ENCODE results near the gene FUBP1. TPM values are rescaled to one million over a fixed set of nuclear protein-coding genes. Genes with fewer than 3 reads are reported as not detected.
"Not testable (repeated sequence)": the region's sequence is repeated elsewhere in the genome, so short reads cannot be mapped to it uniquely, and the experiment has no call there.

The FUBP1 gene
- total RNA-seq, 1 experiment from 2014 or later: 271 TPM

DNA sequence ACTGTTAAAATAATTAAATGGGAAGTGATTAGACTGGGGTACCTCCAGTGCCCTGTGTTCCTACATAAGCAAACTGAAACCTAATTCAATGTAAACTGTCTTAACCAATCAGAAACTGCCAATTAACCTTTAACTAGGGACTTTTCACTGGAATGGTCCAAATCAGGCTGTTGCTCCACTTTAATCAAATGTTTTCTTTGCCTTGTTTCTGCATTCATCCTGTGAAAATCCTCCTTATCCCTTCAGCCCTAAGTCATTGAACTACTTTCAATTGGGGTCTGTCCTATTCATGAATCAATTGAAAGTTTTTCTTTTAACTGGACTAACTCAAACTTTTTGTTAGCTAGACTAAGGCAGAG is 5.1 kb upstream of the FUBP1 start:
- H3K27ac Mint-ChIP-seq: 0 out of 7 replicates have a peak overlapping the region, but pooled peaks of 1 of the 3 experiments have one; percentile 45
- no peak overlapping the region for H3K4me3 Mint-ChIP-seq
- Histone ChIP-seq H2BK12ac (ENCODE audit: insufficient read length, low read depth, low read length) (no peak overlapping the region), H3K79me2 (ENCODE audit: insufficient read depth, low read length) (peaks cover 15% of the 10 kb centered on the region; the same call in 1 of the 2 replicates), H4K91ac (ENCODE audit: insufficient read length, low read depth, low read length) (no peak overlapping the region), H3K79me1 (ENCODE audit: insufficient read depth, low read depth, low read length, poor library complexity, severe bottlenecking) (no peaks in the 10 kb centered on the region), H2BK20ac (ENCODE audit: low read depth, low read length, poor library complexity, severe bottlenecking) (no peak overlapping the region), H4K20me1 (ENCODE audit: control insufficient read depth, insufficient read depth, insufficient read length) (no peaks in the 10 kb centered on the region), H3K27ac (ENCODE audit: insufficient read length, low read depth, low read length) (no peak overlapping the region), H3K56ac (ENCODE audit: insufficient read length, low read depth, low read length) (no peak overlapping the region), H4K8ac (replicated peaks; ENCODE audit: insufficient read length, low read depth, low read length) (no peak overlapping the region), H2BK120ac (ENCODE audit: low read depth, low read length, poor library complexity, severe bottlenecking) (no peak overlapping the region), H3K23me2 (ENCODE audit: insufficient read length, low read depth, low read length, poor library complexity, severe bottlenecking) (no peaks in the 10 kb centered on the region), H3K23ac (ENCODE audit: insufficient read length, low read depth, low read length) (no peak overlapping the region), H3K14ac (ENCODE audit: insufficient read depth, low read length) (no peak overlapping the region), H3K4me2 (ENCODE audit: insufficient read depth, insufficient read length, low read length) (no peak overlapping the region), H3T11ph (ENCODE audit: low read length) (no peak overlapping the region), H3K9ac (ENCODE audit: extremely low read depth, insufficient read length, low read length) (no peak overlapping the region), H3K18ac (ENCODE audit: insufficient read length, low read depth, low read length) (no peak overlapping the region), H3K4me1 (ENCODE audit: insufficient read depth, low read length) (no peaks in the 10 kb centered on the region), H4K5ac (ENCODE audit: insufficient read length, low read depth, low read length) (no peak overlapping the region), H2AFZ (ENCODE audit: low read length) (no peak overlapping the region), H3K9me3 (ENCODE audit: control insufficient read depth, low read depth, low read length) (no peaks in the 10 kb centered on the region), H3K27me3 (ENCODE audit: insufficient read depth, low read length) (no peaks in the 10 kb centered on the region), H2BK5ac (ENCODE audit: insufficient read length, low read length) (no peak overlapping the region), H2AK5ac (ENCODE audit: insufficient read length, low read length) (no peak overlapping the region), H2BK15ac (ENCODE audit: low read depth, low read length) (no peak overlapping the region), H3K4ac (ENCODE audit: low read depth, low read length) (no peak overlapping the region)
- peaks cover 0 to 8% (median 2%) of the 10 kb centered on the region in 3 experiments; a peak in 4 of 7 replicates for H3K36me3 Mint-ChIP-seq (ENCODE audit: insufficient read depth in 1 of 3, low read depth in 3 of 3)
- H3K9me3 Mint-ChIP-seq: no peaks in the 10 kb centered on the region
- no peaks in the 10 kb centered on the region for H3K27me3 Mint-ChIP-seq (ENCODE audit: low read depth)
- peaks cover 45 to 50% of the 10 kb centered on the region in 2 experiments for H3K4me1 Mint-ChIP-seq
- no peak for TF ChIP-seq CTCF (conservative IDR thresholded peaks at IDR 0.05)
- DNase-seq: no peak

DNA sequence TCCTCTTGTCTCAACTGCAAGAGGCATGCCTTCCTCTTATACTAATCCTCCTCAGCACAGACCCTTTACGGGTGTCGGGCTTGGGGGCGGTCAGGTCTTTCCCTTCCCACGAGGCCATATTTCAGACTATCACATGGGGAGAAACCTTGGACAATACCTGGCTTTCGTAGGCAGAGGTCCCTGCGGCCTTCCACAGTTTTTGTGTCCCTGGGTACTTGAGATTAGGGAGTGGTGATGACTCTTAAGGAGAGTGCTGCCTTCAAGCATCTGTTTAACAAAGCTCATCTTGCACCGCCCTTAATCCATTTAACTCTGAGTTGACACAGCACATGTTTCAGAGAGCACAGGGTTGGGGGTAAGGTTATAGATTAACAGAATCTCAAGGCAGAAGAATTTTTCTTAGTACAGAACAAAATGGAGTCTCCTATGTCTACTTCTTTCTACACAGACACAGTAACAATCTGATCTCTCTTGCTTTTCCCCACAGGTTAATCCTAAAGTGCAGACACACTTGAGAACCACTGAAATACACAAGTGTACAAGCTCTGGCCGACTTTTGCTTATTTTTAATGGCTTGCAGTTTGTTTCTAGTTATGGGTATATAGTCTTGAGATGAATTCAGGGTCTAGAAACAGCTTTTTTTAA is 4.6 kb upstream of the FUBP1 start:
- H2BK12ac ChIP-seq (ENCODE audit: insufficient read length, low read depth, low read length); H3K27me3 ChIP-seq (ENCODE audit: insufficient read depth, low read length); H3K4me1 ChIP-seq (ENCODE audit: insufficient read depth, low read length); H2BK20ac ChIP-seq (ENCODE audit: low read depth, low read length, poor library complexity, severe bottlenecking); H3K4me2 ChIP-seq (ENCODE audit: insufficient read depth, insufficient read length, low read length); H3K4me3 Mint-ChIP-seq; H3K56ac ChIP-seq (ENCODE audit: insufficient read length, low read depth, low read length); H2AFZ ChIP-seq (ENCODE audit: low read length); H3K79me1 ChIP-seq (ENCODE audit: insufficient read depth, low read depth, low read length, poor library complexity, severe bottlenecking); H2AK5ac ChIP-seq (ENCODE audit: insufficient read length, low read length); H3K36me3 Mint-ChIP-seq (ENCODE audit: insufficient read depth in 1 of 3, low read depth in 3 of 3); H3K27ac ChIP-seq (ENCODE audit: insufficient read length, low read depth, low read length); DNase-seq; H3K9me3 Mint-ChIP-seq; H2BK120ac ChIP-seq (ENCODE audit: low read depth, low read length, poor library complexity, severe bottlenecking); H3K9me3 ChIP-seq (ENCODE audit: control insufficient read depth, low read depth, low read length); H2BK5ac ChIP-seq (ENCODE audit: insufficient read length, low read length); H4K8ac ChIP-seq (replicated peaks; ENCODE audit: insufficient read length, low read depth, low read length); H3K18ac ChIP-seq (ENCODE audit: insufficient read length, low read depth, low read length); H3K14ac ChIP-seq (ENCODE audit: insufficient read depth, low read length); H3K23ac ChIP-seq (ENCODE audit: insufficient read length, low read depth, low read length); H3T11ph ChIP-seq (ENCODE audit: low read length); H3K4ac ChIP-seq (ENCODE audit: low read depth, low read length); H4K91ac ChIP-seq (ENCODE audit: insufficient read length, low read depth, low read length); H3K9ac ChIP-seq (ENCODE audit: extremely low read depth, insufficient read length, low read length); H3K23me2 ChIP-seq (ENCODE audit: insufficient read length, low read depth, low read length, poor library complexity, severe bottlenecking); H3K27me3 Mint-ChIP-seq (ENCODE audit: low read depth); H4K20me1 ChIP-seq (ENCODE audit: control insufficient read depth, insufficient read depth, insufficient read length); H4K5ac ChIP-seq (ENCODE audit: insufficient read length, low read depth, low read length); H2BK15ac ChIP-seq (ENCODE audit: low read depth, low read length): not testable (repeated sequence)
- peaks cover 17% of the 10 kb centered on the region; the same call in 1 of the 2 replicates for H3K79me2 ChIP-seq (ENCODE audit: insufficient read depth, low read length)
- H3K4me1 Mint-ChIP-seq: peaks cover 45 to 47% of the 10 kb centered on the region in 2 experiments
- H3K27ac Mint-ChIP-seq: peak overlapping the region in 2 of 3 experiments; percentile 45 to 88; a peak in 3 of 7 replicates
- no CpG with 5 or more reads among the region's 8 CpGs for WGBS (ENCODE audit: extremely low coverage, insufficient read length, low lambda C conversion rate)

All from H9 (cell line).